ENCODE results near the gene DIAPH3. TPM values are rescaled to one million over a fixed set of nuclear protein-coding genes. Genes with fewer than 3 reads are reported as not detected.
A peak's percentile ranks its signal among the peaks of the same experiment; 100 is the strongest.

DIAPH3 gene
- total RNA-seq, 1 donor from 2014 or later: 14.7 TPM

DNA sequence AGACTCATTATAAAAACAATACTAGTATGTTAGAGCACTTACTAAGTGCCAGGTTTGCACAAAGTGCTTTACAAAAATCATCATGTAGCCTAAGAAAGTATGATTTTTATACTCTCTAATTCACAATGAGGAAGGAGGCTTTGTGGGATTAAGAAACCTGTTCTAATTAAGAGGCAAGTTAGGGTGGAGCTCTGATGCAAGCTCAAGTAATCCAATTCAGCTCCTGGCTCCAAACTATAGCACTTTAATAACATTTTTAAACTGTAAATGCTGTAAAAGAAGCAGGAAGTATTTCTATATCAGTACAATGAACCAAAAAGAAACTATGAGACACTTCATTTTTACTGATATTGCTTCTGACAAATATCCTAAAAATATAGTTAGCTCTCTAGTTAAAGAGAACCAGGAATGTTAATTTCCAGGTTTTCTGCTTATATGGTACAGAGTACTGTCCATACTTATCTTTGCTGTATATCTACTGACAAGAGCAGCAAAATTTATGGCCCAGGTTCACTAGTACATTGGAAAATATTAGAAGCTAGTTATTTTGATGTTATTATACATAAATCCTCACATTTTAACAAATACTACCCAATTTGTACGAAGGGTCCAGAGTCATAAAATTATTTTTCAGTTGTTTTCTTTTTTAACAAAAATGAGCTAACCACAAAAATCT, 482.0 kb downstream of the DIAPH3 start:
- no peak for DNase-seq (ENCODE audit: extremely low read depth, low read depth, low spot score)

DNA sequence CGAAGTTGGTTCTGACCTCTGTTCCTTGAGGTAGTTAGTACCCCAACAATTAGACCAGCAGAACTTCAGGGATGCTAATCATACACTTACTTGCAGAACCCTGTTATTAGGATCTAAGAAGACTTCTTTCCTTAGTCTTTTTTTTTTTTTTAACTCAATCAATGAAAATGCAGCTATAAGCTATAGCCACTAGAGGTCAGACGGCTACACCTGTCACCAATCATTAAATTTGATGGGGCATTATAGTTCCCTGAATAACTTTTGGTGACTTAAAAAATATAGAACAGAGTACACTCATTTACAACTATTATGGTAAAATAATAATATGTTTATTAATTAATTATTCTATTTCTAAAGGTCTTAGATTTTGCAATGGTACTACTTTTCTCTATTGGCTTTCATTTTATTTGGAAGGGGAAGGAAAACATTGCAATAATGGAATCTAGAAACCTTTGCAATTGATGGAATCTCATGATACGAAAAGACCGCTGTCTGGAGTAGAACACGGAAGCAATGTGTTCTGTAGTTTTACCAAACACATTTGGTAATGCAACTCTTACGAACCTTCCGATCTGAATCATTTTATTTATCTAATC, 483.2 kb downstream of the DIAPH3 start:
- DNase-seq (ENCODE audit: extremely low read depth, low read depth, low spot score): no peak

DNA sequence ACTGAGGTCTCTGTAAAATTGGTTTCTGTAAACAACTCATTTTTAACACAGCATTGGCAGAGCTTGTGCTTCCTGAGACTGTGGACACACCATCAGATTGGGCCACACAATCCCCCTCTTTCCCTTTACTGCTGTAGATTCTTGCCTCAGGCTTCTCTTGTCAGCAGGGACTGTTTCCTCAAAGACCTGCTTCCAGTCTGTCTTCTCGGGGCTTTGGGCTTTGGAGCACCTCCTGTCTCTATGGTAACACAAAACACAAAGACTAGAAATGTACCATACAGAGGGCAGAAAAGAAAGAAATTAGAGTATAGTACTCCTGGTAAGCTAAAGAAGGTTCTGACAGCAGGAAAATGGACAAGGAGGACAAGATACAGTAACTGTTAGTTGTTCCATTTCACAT, 484.5 kb downstream of the DIAPH3 start:
- no peak for DNase-seq (ENCODE audit: extremely low read depth, low read depth, low spot score)

DNA sequence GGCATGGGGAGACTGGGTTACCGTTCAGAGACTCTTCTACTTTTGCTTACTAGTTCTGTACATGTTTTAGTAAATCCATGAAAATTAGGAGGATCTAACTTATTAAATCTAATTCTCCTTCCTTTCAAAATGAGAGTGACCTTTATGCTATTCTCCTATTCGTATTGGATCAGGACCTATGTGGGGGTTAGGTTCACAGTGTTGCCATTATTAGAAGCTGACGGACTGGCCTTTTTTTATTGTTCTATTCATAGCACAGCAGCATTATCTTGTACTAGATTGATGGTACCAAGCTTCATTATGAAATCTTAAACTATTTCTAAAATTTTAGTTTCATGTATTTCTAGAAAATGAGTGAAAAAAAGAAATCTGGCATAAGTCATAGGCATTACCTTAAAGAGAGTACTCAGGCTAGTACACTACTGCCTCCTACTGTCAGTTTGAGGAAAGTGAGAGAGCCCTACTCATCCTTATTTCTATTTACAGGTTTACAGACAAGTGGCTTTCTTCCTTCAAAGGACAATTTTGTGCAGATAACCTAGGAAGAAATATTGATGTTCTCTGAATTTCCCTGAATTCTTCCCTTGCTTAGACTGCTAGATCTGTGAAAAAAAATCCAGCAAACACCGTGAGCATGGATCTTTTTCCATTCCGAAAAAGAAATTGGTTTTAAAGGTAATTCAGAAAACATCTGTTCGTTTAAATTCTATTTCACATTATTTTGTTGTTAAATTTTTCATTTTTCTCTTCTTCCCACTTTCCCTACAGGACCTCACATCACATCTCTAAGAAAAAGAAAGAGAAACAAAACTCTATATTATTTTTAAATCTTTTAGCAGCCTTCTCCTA, 485.5 kb downstream of the DIAPH3 start:
- DNase-seq (ENCODE audit: extremely low read depth, low read depth, low spot score): no peak

DNA sequence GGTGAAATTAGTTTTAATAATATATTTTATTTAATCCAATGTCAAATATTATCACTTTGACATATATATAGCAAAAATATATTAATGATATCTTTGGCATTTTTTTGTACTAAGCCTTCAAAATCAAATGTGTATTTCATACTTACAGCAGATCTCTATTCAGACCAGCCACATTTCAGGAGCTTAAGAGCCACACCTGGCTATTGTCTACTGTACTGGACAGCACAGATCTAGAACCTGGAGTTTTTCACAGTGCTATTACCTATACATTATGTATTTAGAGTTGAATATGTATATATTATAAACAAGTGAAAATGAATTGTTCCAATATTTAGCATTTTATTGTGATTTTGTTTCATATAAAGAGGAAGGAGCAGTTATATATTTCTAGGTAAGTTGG, 486.3 kb downstream of the DIAPH3 start:
- DNase-seq (ENCODE audit: extremely low read depth, low read depth, low spot score): no peak

DNA sequence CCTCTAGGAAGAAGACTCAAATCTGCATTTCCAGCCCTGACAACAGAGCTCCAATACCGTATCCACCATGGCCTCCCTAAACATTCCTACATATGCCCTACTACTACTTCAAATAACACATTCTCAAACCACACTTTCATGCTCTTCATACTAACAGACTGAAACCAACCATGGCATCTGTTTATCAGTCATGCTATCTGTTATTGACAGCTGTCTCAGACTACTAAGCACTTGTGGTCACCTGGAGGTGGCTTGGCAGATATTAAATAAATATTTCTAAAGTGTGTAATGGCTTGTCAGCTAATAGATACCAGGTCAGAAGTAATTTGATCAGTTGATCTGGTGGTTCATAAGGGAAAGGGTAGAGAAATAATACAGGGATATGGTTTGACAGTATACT, 489.1 kb downstream of the DIAPH3 start:
- no peak for DNase-seq (ENCODE audit: extremely low read depth, low read depth, low spot score)

DNA sequence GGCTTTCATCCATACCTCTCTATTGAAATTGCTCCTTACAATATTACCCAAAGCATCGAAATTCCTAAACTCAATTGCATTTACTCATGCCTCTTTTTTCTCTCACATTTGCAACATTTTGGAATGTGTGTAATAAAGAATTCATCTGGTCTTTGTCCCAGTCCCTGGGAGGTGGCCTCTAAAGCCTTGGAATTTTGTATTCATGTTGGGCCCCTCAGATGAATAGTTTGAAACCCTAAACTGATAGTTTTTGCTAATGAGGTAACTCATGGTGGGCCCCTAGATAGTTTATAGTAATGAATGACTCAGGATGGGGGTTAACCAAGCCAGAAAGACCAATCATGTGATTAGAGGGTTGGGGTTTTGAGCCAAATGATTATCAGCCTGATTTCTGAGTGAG, 490.4 kb downstream of the DIAPH3 start:
- no peak for DNase-seq (ENCODE audit: extremely low read depth, low read depth, low spot score)

DNA sequence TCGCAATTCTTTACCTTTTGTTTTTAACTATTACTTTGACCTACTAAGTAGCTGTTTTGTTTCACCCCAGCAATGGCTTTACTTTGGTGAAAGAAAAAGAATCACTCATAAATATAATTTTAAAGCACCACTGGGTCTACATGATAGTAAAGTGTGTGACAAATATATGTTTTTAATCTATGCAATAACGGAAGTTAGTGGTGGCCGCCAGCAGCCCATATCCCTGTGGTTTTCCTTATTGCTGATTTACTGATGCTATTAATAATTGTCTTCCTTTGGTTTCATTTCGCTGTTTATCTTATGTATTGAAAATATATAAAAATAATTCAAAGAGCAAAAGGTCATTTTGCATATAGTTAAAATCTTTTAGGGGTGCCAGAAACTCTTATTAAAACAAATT, 491.3 kb downstream of the DIAPH3 start:
- DNase-seq (ENCODE audit: extremely low read depth, low read depth, low spot score): no peak

DNA sequence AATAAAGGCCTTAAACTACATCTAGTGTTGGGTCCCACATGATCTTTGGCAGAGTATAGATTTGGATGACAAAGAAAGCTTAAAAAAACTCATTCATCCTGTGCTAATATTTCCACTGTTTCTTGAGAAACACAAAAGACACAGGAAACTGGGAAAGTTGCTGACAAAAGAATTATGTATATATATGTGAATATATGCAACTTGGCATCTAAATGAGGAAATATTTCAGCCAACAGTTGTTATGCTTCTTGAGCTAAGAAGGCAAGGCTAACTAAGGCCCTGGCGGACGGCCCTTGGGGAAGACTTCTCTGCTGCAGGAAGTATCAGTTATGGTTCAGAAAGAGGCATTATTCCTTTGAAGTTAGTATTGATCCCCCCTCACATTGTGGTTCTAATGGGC, 491.8 kb downstream of the DIAPH3 start:
- DNase-seq (ENCODE audit: extremely low read depth, low read depth, low spot score): no peak

DNA sequence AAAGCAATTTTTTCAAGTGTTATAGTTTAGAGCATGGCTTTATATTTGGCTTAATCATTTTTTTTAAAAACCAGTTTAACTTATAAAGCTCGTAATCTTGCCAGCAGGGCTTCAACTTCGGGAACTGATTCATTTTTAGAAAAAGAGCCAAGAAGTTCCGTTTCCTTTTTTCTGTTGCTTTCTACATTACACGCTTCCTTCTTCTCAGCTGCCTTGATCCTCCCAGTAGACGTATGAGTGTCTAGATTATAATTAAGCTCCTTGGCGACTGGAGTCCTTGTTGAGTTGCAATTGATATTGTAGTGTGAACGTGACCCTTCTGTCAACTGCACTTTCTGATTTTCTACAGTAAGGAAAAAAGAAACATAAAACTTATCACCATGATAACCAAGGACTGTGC, 497.2 kb downstream of the DIAPH3 start:
- peak; percentile 66 for DNase-seq (ENCODE audit: extremely low read depth, low read depth, low spot score)

DNA sequence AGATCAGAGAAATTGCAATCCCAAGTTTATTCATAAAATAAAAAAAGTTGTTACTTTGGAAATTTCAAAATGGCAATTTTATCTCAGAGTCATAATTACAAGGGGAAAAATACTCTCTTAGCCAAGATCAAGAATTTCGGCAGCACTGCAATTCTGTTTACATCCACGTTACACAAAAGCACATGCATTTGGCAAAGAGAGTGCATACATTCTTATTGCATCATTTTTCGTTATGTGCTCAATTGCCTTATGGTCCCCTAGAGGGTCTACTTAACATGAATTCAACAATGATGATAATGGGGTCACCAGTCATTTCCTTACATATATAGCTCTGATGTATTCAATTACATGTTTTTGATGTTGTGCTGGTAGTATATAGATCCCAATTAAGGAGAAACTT, 498.0 kb downstream of the DIAPH3 start:
- DNase-seq (ENCODE audit: extremely low read depth, low read depth, low spot score): no peak

DNA sequence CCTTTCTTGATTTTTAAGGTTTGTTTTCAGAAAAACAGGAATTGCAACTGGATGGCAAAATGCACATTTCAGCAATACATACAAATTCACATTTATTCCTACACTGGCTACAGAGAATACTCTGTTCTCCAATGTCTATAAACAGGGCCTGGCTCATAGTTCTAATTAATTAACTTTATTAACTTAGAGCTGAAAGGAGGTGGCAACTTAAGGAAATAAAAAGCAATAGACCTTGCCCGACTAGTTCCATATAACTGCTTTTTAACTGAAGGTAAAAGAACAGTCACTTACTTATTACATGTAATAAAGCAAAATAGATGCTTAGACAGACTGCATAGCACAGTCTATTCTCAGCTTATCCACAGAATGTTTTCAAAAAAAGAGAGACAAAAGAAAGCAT, 498.5 kb downstream of the DIAPH3 start:
- DNase-seq (ENCODE audit: extremely low read depth, low read depth, low spot score): no peak

DNA sequence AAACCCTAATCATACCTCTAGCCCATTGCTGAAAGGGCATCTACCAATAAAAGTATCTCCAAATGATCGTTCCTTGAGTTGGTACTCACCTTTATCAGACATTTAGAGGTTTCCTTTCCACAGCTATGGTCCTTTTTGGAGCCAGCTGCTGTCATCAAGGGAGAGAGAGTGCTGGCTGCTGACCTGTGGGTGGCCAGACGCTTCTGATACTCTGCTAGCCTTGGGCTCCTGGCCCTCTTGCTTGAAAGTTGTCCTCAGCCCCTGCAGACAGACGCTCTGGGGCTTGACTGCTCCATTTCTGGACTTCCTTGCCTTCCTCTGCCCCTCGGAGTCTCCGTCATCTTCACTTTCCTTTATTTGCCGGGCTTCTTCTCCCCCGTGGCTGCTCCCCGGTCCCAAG, 499.1 kb downstream of the DIAPH3 start:
- no peak for DNase-seq (ENCODE audit: extremely low read depth, low read depth, low spot score)

DNA sequence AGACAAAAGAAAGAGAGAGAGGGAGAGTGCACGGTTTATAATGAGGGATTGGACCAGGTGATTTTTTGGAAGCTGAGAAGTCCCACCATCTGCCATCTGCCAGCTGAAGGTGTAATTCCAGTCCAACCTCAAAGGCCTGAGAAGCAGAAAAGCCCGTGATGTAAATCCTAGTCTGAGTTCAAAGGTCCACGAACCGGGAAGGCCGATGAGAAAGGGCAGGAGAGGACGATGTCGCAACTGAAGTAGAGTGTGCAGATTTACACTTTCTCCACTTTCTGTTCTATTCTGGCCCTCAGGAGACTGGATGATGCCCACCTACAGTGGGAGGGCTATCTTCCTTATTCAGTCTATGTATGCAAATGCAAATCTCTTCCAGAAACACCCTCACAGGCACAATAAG, 500.0 kb downstream of the DIAPH3 start:
- DNase-seq (ENCODE audit: extremely low read depth, low read depth, low spot score): no peak

DNA sequence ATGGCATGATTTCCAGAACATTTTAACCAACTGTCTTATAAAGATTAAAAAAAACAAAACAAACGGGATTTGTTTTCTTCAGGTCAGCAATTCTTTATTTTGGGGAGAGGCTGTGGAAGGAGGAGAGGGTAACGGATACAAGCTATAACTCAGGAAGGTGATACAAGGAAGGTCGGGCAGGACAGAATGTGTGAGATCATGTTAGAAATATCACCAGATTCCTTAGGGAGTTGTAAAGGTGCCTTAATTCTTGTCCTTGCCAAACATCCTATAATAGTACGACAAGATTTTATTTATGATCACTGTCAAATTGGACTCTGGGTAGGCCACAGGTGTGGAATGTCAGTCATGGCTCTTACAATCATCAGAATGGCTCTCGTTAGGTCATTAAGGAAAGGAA, 503.1 kb downstream of the DIAPH3 start:
- no peak for DNase-seq (ENCODE audit: extremely low read depth, low read depth, low spot score)

DNA sequence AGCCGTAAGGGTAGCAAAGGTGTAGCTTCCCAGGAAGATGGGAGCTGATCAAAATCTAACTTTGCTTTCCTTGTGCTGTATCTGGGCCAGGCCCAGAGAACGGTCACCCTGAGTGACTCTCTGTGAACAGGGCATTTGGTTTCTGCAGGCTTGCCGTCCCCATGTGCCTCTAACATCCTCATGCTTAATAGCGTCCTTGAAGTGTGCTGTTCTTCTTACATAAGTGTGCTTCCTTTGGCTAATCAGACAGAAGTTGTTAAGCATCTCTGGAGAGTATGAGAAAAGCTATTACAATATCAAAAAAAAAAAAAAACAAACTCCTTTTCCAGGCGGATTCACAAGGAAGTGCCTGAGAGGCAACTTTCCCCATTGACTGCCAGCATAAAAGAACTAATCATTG, 503.7 kb downstream of the DIAPH3 start:
- DNase-seq (ENCODE audit: extremely low read depth, low read depth, low spot score): no peak

DNA sequence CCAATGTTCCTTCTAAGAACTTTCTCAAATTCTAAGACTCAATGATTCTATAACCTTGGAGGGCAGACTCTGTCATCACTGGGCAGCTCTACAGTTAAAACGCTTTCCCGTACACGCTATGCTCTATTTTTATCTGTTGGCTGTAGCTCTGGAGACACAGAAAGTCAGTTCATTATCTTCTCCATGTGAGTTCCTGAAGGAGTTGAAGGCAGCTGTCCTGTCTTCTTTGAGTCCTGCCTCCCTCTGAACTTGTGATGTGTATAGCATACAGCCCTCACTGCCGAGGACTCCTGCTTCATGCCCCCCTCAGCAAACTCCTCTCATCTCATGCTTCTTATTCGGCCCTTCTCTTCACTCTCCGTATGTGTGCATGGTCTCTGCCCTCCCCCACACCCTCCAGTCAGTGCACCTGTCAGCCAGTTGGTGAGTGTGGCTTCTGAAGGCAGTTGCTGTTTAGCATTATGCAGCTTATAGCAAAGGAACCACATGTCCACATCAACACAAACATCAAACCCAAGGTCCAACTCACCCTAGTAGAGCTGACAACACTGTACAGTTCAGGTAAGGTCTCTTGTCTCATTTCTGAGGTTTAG, 504.9 kb downstream of the DIAPH3 start:
- no peak for DNase-seq (ENCODE audit: extremely low read depth, low read depth, low spot score)

DNA sequence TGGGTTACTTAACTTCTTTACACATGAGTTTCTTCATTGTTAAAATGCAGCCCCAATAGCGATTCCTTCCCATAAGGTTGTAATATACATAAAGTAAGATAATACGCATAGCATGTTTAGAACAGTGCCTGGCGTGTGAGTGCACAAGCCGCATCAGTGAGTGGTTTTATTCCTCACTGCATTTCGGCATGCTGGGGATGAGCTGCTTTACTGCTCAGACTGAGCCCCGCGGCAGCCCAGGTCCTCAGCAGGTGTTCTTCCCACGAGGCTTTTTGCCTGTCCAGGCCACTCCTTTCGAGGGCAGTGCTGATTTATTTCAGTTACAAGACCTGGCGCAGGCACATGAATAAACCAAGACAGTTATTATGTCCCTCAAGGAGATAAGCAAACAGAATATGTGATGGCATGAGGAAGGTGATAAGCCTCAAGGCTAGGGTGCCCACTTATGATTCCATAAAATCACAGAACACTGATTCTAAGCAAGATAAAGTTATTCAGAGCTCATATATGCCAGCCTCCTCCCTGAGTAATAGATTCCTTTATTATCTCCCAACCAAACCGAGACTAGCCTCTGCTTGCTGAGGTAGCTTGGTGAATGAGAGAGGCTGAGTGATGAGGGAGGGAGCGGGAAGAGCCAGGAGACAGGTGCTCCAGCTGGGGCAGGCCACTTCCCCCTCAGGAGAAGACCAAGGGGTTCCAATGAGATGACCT, 505.5 kb downstream of the DIAPH3 start:
- no peak for DNase-seq (ENCODE audit: extremely low read depth, low read depth, low spot score)

DNA sequence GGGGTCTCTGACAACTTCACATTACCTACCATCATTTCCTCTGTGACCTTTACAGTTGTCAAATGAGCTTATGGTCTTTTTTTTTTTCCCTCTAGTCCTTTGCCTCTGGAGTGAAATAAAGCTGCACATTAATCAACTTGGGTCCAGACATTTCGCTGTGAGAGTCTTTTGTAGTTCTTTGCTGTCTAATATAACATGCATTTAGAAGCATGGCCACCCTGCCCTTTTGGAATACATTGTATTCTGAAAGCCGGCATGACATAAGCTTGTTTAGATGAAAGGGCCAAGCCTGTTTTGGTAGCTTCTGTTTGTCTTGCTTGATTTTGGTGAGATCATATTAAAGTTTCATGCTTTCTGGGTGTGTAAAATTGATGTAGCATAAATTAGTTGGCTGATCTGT, 509.8 kb downstream of the DIAPH3 start:
- no peak for DNase-seq (ENCODE audit: extremely low read depth, low read depth, low spot score)

DNA sequence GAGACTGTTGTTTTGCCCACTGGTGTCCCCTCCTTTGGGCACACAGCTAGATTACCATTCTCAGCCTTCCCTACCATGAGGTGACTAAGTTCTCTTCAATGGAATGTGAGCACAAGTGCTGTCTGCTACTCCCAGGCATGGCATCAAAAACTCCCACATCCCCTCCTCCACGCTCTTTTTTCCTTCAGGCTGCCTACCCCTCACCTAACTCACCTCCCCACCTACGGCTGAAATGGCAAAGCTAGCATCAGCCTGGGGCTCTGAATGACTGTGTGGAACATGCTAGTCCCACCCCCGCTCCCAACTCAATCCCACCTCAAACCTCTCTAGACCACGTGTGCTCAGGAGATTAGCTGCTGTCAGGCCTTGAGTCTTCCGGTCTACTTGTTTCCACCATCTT, 512.2 kb downstream of the DIAPH3 start:
- no peak for DNase-seq (ENCODE audit: extremely low read depth, low read depth, low spot score)

Data from glomerular endothelial cell (primary cell).